ENCODE results near the gene PGGHG. TPM values are rescaled to one million over a fixed set of nuclear protein-coding genes. Genes with fewer than 3 reads are reported as not detected.

PGGHG gene
- polyA plus RNA-seq, 3 donors: 1.6 to 82.9 (median 2.1) TPM

DNA sequence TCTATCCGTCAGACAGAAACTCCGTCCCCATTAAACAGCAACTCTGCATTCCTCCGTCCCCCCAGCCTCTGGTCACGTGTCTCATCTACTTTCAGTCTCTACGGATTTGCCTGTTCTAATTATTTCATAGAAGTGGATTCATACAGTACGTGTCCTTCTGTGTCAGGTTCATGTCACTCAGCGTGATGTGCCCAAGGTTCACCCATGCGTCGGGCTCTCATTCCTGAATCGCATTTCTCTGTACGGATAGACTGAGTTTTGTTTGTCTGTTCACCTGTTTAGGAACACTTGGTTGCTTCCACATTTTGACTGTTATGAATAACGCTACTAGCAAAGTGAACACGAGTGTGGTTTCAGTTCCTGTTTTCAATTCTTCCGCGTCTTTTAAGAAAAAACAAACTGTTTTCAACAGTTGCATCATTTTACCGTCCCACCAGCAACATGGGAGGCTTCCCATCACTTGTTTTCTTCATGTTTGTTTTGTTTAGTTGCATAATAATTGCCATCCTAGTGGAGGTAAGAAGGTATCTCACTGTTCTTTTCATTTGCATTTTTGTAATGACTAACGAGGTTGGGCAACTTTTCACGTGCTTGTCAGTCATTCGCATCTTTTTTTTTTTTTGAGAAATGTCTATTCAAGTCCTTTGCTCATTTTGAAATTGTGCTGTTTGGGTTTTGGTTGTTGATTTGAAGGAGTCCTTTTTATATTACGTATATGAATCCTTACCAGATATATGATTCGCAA is 19.6 kb upstream of the PGGHG start:
- Histone ChIP-seq H4K20me1 (ENCODE audit: insufficient read depth, low read length) (no peaks in the 10 kb centered on the region), H3K4me2 (replicated peaks; ENCODE audit: extremely low read depth, low read length, poor library complexity, severe bottlenecking) (peak overlapping the region; percentile 81), H3K9ac (ENCODE audit: insufficient read depth, low read length, poor library complexity, severe bottlenecking) (peak overlapping the region; percentile 87), H3K4me1 (ENCODE audit: control insufficient read depth in 1 of 2, insufficient read depth in 2 of 2, low read length in 2 of 2) (peaks cover 37% of the 10 kb centered on the region in 2 donors), H3K27me3 (ENCODE audit: control insufficient read depth in 2 of 2, insufficient read depth in 2 of 2, low read length in 2 of 2) (no peaks in the 10 kb centered on the region), H3K79me2 (ENCODE audit: insufficient read depth, low read length) (no peaks in the 10 kb centered on the region), H2AFZ (ENCODE audit: insufficient read depth, low read depth, low read length, poor library complexity, severe bottlenecking) (peak overlapping the region; percentile 3), H3K4me3 (replicated peaks in 1 of 3; ENCODE audit: low read depth in 2 of 3, low read length in 3 of 3) (peak overlapping the region; percentile 47 to 77 (median 55)), H3K27ac (ENCODE audit: low read depth in 1 of 2, low read length in 2 of 2) (peak overlapping the region; percentile 99 to 100), H3K36me3 (replicated peaks in 1 of 2; ENCODE audit: control insufficient read depth in 1 of 2, insufficient read depth in 2 of 2, low read length in 2 of 2) (no peaks in the 10 kb centered on the region), H3K9me3 (replicated peaks in 1 of 2; ENCODE audit: control insufficient read depth in 1 of 2, insufficient read depth in 1 of 2, low read length in 2 of 2) (peaks cover 0 to 5% of the 10 kb centered on the region in 2 donors)
- intact Hi-C loops (cut with micrococcal nuclease): loop anchor here (2.0 to 5.0 kb wide), 4 partner anchors 33 to 235 kb away; partner anchors contain the start of genes PSMD13 (in 2 of the 2), SIRT3 (in 2 of the 2), BET1L (in 1 of the 2) and IFITM2 (in 1 of the 2)
- Mint-ChIP-seq H3K4me3 (peak overlapping the region; percentile 84 to 99), H3K4me1 (peaks cover 35% of the 10 kb centered on the region), H3K9me3 (peaks cover 0 to 8% (median 4%) of the 10 kb centered on the region in 7 donors), H3K36me3 (peaks cover 0 to 2% of the 10 kb centered on the region in 2 donors), H3K27ac (peak overlapping the region; percentile 97 to 100 (median 99)), H3K27me3 (ENCODE audit: low read depth in 3 of 3) (peaks cover 0 to 9% (median 2%) of the 10 kb centered on the region in 3 donors)
- TF ChIP-seq, protein P1, sequence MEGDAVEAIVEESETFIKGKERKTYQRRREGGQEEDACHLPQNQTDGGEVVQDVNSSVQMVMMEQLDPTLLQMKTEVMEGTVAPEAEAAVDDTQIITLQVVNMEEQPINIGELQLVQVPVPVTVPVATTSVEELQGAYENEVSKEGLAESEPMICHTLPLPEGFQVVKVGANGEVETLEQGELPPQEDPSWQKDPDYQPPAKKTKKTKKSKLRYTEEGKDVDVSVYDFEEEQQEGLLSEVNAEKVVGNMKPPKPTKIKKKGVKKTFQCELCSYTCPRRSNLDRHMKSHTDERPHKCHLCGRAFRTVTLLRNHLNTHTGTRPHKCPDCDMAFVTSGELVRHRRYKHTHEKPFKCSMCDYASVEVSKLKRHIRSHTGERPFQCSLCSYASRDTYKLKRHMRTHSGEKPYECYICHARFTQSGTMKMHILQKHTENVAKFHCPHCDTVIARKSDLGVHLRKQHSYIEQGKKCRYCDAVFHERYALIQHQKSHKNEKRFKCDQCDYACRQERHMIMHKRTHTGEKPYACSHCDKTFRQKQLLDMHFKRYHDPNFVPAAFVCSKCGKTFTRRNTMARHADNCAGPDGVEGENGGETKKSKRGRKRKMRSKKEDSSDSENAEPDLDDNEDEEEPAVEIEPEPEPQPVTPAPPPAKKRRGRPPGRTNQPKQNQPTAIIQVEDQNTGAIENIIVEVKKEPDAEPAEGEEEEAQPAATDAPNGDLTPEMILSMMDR (IDR thresholded peaks at IDR 0.05): peak; percentile 55
- WGBS (ENCODE audit: insufficient coverage): 0% methylated on average over 8 of the region's 21 CpGs
- DNase-seq: peak; percentile 96 to 99 (median 97)

DNA sequence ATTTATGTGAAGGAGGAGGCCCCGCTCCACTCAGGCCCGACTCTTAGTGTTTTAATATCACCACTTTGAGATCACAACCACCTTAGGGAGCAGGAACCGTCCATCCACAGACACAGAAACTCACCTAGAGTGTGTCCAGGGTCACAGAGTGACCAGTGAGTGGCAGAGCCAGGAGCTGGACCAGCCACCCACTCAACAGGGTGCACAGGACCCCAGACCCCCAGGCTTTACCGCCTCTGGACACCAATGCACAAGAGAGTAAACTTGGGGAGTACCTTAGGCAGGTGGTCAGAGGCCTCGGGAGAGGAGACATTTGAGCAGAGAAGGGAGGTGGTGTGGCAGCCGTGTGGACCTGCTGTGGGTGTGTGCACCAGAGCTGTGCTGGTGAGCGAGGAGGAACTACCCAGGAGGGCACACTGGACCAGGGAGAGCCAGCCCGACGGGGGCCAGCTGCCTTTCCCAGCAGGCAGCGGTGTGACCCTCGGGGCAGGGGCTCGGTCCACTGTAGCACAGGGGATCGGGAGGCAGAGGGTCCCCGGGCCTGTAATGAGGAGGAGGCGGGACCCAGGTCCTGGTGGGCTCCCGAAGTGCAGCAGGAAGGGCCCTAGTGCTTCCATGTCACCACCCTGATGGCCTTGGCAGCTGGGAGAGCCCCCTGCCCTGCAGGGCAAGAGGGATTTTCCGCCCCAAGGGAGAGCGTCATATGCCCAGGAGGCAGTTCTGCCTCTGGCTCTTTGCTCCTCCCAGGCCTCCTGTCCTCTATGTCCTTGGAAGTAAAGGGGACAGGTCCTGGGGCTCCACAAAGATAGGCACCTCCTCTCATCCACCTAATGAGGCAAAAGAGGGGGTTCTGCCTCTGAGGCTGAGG is 18.2 kb upstream of the PGGHG start:
- peak in 1 of 3 donors; percentile 21 for DNase-seq
- Mint-ChIP-seq H3K27ac (peak overlapping the region; percentile 97 to 100 (median 99)), H3K4me1 (peaks cover 41% of the 10 kb centered on the region), H3K27me3 (ENCODE audit: low read depth in 3 of 3) (peaks cover 0 to 7% (median 0%) of the 10 kb centered on the region in 3 donors), H3K4me3 (no peak overlapping the region), H3K36me3 (peaks cover 0 to 2% of the 10 kb centered on the region in 2 donors), H3K9me3 (peaks cover 0 to 8% (median 4%) of the 10 kb centered on the region in 7 donors)
- Histone ChIP-seq H3K79me2 (ENCODE audit: insufficient read depth, low read length) (no peaks in the 10 kb centered on the region), H3K4me1 (ENCODE audit: control insufficient read depth in 1 of 2, insufficient read depth in 2 of 2, low read length in 2 of 2) (peaks cover 41 to 45% of the 10 kb centered on the region in 2 donors), H3K9ac (ENCODE audit: insufficient read depth, low read length, poor library complexity, severe bottlenecking) (peak overlapping the region; percentile 87), H3K27me3 (ENCODE audit: control insufficient read depth in 2 of 2, insufficient read depth in 2 of 2, low read length in 2 of 2) (no peaks in the 10 kb centered on the region), H3K9me3 (replicated peaks in 1 of 2; ENCODE audit: control insufficient read depth in 1 of 2, insufficient read depth in 1 of 2, low read length in 2 of 2) (peaks cover 0 to 5% of the 10 kb centered on the region in 2 donors), H4K20me1 (ENCODE audit: insufficient read depth, low read length) (no peaks in the 10 kb centered on the region), H3K36me3 (replicated peaks in 1 of 2; ENCODE audit: control insufficient read depth in 1 of 2, insufficient read depth in 2 of 2, low read length in 2 of 2) (no peaks in the 10 kb centered on the region), H2AFZ (ENCODE audit: insufficient read depth, low read depth, low read length, poor library complexity, severe bottlenecking) (no peak overlapping the region), H3K27ac (ENCODE audit: low read depth in 1 of 2, low read length in 2 of 2) (peak overlapping the region; percentile 99 to 100), H3K4me2 (replicated peaks; ENCODE audit: extremely low read depth, low read length, poor library complexity, severe bottlenecking) (no peak overlapping the region), H3K4me3 (replicated peaks in 1 of 3; ENCODE audit: low read depth in 2 of 3, low read length in 3 of 3) (no peak overlapping the region)
- 82% methylated on average over 15 of the region's 18 CpGs for WGBS (ENCODE audit: insufficient coverage)
- TF ChIP-seq, protein P1 (IDR thresholded peaks at IDR 0.05): no peak
- intact Hi-C loops (cut with micrococcal nuclease): no loop called here

Data from CD14-positive monocyte (primary cell).